DMS153 (cell line): ENCODE measurements around the gene PHYKPL.
"Not testable (repeated sequence)": the region's sequence is repeated elsewhere in the genome, so short reads cannot be mapped to it uniquely, and the experiment has no call there.

Experiments used
- DNase-seq: peaks from one replicate; lab custom pipeline; 2025; lab: John Stamatoyannopoulos, UW

Gene PHYKPL

DNA sequence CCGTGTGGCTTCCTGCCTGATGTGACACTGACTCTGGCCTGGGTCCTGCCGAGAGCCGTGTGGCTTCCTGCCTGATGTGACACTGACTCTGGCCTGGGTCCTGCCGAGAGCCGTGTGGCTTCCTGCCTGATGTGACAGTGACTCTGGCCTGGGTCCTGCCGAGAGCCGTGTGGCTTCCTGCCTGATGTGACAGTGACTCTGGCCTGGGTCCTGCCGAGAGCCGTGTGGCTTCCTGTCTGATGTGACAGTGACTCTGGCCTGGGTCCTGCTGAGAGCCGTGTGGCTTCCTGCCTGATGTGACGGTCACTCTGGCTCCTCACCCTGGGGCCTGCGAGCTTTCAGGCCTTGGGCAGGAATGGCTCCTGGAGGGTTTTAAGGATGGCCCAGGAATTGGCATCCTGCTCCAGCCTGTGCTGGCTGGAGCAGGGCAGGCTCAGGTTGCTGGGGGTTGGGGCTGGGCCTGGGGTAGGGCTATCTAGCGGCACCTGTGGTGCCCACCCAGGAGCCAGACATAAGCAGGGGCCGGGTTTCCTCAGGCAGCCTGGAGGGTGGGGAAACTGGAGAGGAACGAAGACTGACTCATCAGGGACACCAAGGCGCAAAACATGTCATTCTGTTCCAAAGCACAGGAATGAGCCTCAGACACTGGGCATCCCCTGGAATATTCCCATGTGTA, 7.2 kb upstream of the PHYKPL start:
- DNase-seq, result not testable (repeated sequence)

- DNase-seq, result no peak
Observed at GRCh38 chr5:178238711-178239592, 6.3 kb upstream of the PHYKPL start.

GRCh38 chr5:178238313-178238635, 5.7 kb upstream of the PHYKPL start:
- DNase-seq, result no peak

- no peak for DNase-seq
Observed at GRCh38 chr5:178237431-178238312, 5.1 kb upstream of the PHYKPL start.

GRCh38 chr5:178236679-178237078, 4.1 kb upstream of the PHYKPL start:
- DNase-seq, result no peak

DNA sequence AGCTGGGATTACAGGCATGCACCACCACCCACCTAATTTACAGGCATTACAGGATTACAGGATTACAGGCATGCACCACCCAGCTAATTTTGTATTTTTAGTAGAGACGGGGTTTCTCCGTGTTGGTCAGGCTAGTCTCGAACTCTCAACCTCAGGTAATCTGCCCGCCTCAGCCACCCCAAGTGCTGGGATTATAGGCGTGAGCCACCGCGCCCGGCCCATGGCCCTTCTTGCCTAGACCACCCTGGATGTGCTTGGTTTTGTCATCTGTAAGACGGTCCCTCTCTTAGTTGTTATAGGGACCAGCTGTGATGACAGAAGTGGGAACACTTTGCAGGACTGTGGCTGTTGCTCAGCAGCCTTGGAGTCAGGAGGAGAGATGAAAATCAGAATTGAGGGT, 3.5 kb upstream of the PHYKPL start:
- DNase-seq, result no peak

- no peak for DNase-seq
Observed at GRCh38 chr5:178235588-178235974, 3.0 kb upstream of the PHYKPL start.

DNA sequence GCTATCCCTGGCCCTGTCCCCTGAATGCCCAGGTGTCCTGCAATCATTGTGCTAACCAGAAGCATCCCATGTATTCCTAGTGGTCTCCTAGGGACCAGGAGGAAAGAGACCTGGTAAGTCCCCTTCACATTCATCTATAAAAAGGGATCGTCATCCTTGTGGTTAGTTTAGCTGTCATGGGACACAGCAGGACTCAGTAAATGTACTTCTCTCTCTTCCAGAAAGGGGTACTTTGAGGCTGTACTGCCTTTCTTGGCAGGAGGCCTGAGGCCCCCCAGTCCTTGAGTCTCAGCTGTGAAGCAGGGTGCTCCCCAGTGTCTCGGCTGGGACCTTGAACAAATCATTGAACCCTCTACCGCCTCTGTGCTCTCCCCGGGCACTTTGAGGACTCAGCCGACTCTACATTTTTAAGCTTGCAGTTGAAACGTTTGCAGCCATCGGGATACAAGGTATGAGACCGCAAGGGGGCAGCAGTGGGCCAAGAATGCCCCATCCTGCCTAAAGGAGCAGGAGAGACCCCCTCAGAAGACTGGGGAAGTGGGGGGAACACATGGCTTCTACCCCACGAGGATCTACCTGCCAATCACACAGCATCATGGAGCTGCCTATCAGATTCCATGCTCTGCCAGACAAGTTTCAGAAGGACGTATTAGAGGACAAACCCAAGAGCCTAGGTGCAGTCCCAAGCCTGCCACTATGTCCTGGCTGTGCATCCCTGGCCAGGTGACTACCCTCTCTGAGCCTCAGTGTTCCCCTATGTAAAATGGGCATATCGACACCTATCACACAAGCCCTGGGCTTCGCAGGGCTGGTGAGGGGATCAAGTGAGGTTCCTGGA, 2.4 kb upstream of the PHYKPL start:
- no peak for DNase-seq

DNA sequence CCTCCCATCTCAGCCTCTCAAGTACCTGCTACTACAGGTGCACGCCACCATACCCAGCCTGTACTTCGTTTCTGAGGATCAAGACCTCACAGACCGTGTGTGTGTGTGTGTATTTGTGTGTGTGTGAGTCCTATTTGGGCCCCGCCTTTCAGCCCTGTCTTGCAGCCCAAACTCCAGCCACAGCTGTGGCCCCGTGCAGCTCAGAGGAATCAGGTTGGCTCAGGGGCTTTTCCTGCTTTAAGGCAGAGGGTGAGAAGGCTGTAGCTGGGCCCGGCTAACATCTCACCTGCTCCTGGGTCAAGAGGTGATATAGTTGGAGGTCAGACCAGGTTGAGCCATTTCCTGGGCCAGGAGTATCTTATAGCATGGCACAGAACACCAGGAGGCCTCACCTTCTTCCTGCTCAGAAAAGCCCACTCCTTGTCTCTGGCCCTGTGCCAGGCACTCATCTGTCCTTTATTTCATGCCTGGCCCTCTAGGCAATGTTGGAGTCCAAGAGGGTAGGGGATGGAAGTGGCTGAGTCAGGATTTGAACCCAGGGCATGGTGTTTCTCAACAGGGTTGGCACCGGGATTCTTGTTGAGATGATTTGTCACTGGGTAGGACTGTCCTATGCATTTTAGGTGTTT, 1.6 kb upstream of the PHYKPL start:
- no peak for DNase-seq

DNA sequence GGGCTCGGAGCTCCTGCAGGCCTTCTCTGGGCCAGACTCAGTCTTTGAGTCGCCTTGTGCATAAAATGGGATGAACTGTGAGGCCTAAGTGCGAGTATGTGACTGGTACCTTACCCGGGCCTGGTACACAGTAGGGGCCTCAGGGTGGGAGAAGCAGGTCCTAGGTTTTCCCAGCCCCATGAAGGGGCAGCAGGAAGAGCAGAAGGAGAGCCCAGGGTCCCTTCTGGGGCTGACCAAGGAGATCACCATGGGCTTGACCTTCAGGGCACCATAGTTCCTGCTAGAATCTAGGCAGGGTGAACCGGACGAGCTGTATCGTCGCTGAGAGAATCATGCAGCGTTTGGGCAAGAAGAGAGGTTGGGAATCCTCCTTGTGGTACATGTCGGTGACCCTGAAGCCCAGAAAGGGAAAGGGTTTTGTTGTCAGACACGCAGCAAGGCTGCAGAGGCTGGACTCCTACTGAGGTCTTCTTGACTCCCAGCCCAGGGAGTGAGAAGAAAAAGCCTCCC, 373 bp upstream of the PHYKPL start:
- DNase-seq, result no peak

- DNase-seq, result no peak
Observed at GRCh38 chr5:178231539-178232123, 971 bp downstream of the PHYKPL start.

GRCh38 chr5:178230879-178231538, 1.6 kb downstream of the PHYKPL start:
- no peak for DNase-seq

DNA sequence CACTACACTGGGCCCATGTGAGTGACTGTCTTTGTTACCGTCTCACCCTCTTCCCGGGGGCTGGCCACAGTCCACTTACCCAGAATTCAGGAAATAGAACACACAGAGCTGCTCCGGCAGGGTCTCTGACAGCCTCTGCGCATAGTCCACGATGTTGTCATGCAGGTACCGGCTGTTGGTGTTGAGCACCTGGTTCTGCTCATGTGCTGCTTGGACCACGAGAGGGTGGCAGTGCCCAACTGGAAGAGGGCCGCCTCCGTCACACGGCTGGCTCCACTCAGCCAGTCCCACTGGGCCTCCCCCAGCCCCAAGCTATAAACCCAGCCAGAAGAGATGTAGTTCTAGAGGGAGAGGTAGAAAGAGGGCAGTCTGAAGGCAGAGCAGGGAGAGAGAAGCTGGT, 2.7 kb downstream of the PHYKPL start:
- DNase-seq, result no peak

DNA sequence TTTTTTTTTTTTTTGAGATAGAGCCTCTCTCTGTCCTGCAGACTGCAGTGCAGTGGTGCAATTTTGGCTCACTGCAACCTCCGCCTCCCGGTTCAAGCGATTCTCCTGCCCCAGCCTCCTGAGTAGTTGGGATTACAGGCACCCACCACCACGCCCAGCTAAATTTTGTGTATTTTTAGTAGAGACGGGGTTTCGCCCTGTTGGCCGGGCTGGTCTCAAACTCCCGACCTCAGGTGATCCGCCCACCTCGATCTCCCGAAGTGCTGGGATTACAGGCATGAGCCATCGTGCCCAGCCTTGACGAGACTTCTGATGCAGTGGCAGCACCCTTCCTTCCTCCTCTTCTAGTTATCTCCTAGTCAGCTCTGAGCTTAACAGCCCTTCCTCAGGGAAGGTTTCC, 3.5 kb downstream of the PHYKPL start:
- not testable (repeated sequence) for DNase-seq

GRCh38 chr5:178228609-178229008, 4.0 kb downstream of the PHYKPL start:
- DNase-seq, result no peak

DNA sequence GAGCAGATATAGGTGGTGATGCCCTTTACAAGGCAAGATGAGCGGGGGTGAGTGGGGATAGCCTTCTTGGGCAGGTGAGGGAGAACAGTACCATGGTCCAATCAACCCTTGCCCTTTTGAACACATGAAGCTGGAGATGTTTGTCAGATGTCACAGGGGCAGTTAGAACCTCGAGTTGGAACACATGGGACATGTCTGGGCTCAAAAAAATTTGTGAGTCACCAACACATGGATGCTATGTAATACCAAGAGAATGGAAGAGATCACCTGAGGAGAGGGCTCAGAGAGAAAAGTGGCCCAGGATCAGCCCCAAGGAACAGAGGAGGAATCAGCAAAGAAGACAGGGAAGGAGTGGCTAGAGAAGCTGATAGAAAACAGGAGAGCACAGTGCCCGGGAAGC, 4.7 kb downstream of the PHYKPL start:
- DNase-seq, result no peak

DNA sequence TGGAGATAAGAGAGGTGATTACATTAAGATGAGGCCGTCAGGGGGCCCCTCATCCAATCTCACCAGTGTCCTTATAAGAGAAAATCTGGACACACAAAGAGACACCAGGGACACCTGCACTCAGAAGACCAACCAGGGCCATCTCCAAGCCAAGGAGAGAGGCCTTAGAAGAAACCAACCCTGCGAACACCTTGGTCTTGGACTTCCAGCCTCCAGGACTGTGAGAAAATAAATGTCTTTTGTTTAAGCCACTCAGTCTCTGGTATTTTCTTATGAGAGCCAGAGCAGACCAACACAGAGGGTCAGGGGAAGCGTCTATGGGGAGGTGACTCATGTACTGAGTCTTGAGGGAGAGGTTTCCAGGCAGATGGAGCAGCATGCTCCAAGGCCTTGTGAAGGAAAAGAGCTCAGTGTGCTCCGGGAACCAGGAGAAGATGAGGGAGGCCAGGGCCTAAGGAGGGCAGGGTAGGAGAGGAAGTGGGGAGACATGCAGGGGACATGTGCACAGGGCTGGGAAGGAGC, 5.4 kb downstream of the PHYKPL start:
- no peak for DNase-seq

DNA sequence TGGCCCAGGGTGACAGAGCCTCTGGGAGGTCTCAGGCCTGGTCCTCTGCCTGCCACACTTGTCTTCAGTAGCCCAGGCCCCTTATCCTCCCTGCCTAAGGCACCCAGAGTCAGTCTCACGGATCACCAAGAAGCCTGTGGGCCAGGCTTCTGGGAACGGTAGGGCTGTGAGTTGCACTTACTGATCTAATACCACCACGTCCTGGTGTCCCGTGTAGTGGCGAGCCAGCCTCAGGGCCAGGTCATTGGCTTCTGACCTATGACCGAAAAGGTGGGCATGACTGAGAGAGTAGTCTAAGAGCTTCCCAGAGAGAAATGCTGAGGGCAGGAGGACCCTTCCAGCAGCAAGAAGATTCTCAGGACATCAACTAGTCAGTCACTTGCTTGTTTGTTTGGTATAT, 7.4 kb downstream of the PHYKPL start:
- DNase-seq, result no peak

- no peak for DNase-seq
Observed at GRCh38 chr5:178224403-178224802, 8.2 kb downstream of the PHYKPL start.

- DNase-seq, result no peak
Observed at GRCh38 chr5:178223828-178224335, 8.7 kb downstream of the PHYKPL start.
